HG03103 (cell line): ENCODE measurements around the gene RSBN1L.
"Not testable (repeated sequence)": the region's sequence is repeated elsewhere in the genome, so short reads cannot be mapped to it uniquely, and the experiment has no call there.

ENCODE experiments used
- ATAC-seq: cut with Tn5 transposase; IDR thresholded peaks from one replicate; pipeline ENCODE4 v1.9.1; 2021; ENCODE audit warnings: low read depth; ENCODE audit not compliant: unreplicated experiment

Gene RSBN1L

GRCh38 chr7:77687100-77687746 lies 9.0 kb upstream of the RSBN1L start:
- no peak for ATAC-seq

GRCh38 chr7:77687747-77688144 lies 8.5 kb upstream of the RSBN1L start:
- no peak for ATAC-seq

GRCh38 chr7:77690289-77690688 lies 6.0 kb upstream of the RSBN1L start:
- ATAC-seq = no peak

GRCh38 chr7:77691892-77692491 lies 4.3 kb upstream of the RSBN1L start:
- ATAC-seq = no peak

- no peak for ATAC-seq
Measured at GRCh38 chr7:77693830-77694583, 2.3 kb upstream of the RSBN1L start.

- ATAC-seq = peak; percentile 9
Measured at GRCh38 chr7:77696643-77697534, 630 bp downstream of the RSBN1L start.

GRCh38 chr7:77697535-77697831 lies 1.2 kb downstream of the RSBN1L start:
- ATAC-seq = no peak

GRCh38 chr7:77698042-77698625 lies 1.9 kb downstream of the RSBN1L start:
- ATAC-seq = no peak

GRCh38 chr7:77699056-77699455 lies 2.8 kb downstream of the RSBN1L start:
- ATAC-seq = peak; percentile 33

- no peak for ATAC-seq
Measured at GRCh38 chr7:77702513-77702912, 6.3 kb downstream of the RSBN1L start.

- no peak for ATAC-seq
Measured at GRCh38 chr7:77702968-77703472, 6.8 kb downstream of the RSBN1L start.

GRCh38 chr7:77703669-77704068 lies 7.4 kb downstream of the RSBN1L start:
- not testable (repeated sequence) for ATAC-seq

- no peak for ATAC-seq
Measured at GRCh38 chr7:77707504-77707992, 11.3 kb downstream of the RSBN1L start.

GRCh38 chr7:77710067-77710466 lies 13.8 kb downstream of the RSBN1L start:
- ATAC-seq = no peak

GRCh38 chr7:77710861-77711260 lies 14.6 kb downstream of the RSBN1L start:
- no peak for ATAC-seq

GRCh38 chr7:77714195-77714594 lies 17.9 kb downstream of the RSBN1L start:
- no peak for ATAC-seq

GRCh38 chr7:77714931-77715330 lies 18.7 kb downstream of the RSBN1L start:
- ATAC-seq = not testable (repeated sequence)

- ATAC-seq = no peak
Measured at GRCh38 chr7:77716804-77717203, 20.5 kb downstream of the RSBN1L start.

- ATAC-seq = not testable (repeated sequence)
Measured at GRCh38 chr7:77717566-77717965, 21.3 kb downstream of the RSBN1L start.

GRCh38 chr7:77727527-77727926 lies 31.3 kb downstream of the RSBN1L start:
- no peak for ATAC-seq
